Measurements from ENCODE around the gene HBA2. TPM values are rescaled to one million over a fixed set of nuclear protein-coding genes. Genes with fewer than 3 reads are reported as not detected.

Gene HBA2
- polyA plus RNA-seq, 3 donors: 2.8 to 193 (median 158) TPM

DNA sequence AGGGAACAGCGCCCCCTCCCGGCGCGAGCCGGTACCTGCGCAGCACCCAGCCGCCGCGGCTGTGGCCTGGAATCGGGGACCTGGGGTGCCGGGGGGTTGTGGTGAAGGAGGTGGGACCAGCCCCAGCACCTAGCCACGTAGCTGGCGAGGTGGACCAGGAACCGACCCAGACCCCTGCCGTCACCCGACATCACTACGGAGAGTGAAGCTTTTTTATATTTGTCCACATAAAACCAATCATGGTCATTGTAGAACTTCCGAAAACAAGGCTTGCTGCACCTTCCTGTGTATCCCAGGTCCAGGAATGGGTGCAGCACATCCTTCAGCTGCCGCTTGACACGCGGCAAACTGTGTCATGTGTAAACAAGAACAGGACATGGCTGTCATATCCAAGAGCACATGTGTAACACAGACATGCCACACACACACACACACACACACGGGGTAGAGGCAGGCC is 8.9 kb downstream of the HBA2 start:
- peaks cover 9 to 13% of the 10 kb centered on the region in 2 donors for H3K36me3 Mint-ChIP-seq
- no peak for DNase-seq
- Histone ChIP-seq H3K36me3 (replicated peaks in 1 of 2; ENCODE audit: control insufficient read depth in 1 of 2, insufficient read depth in 2 of 2, low read length in 2 of 2) (no peaks in the 10 kb centered on the region), H3K27me3 (ENCODE audit: control insufficient read depth in 2 of 2, insufficient read depth in 2 of 2, low read length in 2 of 2) (peaks cover 29 to 45% of the 10 kb centered on the region in 2 donors), H3K9me3 (replicated peaks in 1 of 2; ENCODE audit: control insufficient read depth in 1 of 2, insufficient read depth in 1 of 2, low read length in 2 of 2) (peaks cover 0 to 4% of the 10 kb centered on the region in 2 donors), H3K4me2 (replicated peaks; ENCODE audit: extremely low read depth, low read length, poor library complexity, severe bottlenecking) (peak overlapping the region; percentile 56), H4K20me1 (ENCODE audit: insufficient read depth, low read length) (no peaks in the 10 kb centered on the region), H3K4me3 (replicated peaks in 1 of 3; ENCODE audit: low read depth in 2 of 3, low read length in 3 of 3) (peak overlapping the region in 1 of 3 experiments; percentile 50), H3K79me2 (ENCODE audit: insufficient read depth, low read length) (no peaks in the 10 kb centered on the region), H3K9ac (ENCODE audit: insufficient read depth, low read length, poor library complexity, severe bottlenecking) (no peak overlapping the region), H3K27ac (ENCODE audit: low read depth in 1 of 2, low read length in 2 of 2) (no peak overlapping the region), H2AFZ (ENCODE audit: insufficient read depth, low read depth, low read length, poor library complexity, severe bottlenecking) (peak overlapping the region; percentile 37), H3K4me1 (ENCODE audit: control insufficient read depth in 1 of 2, insufficient read depth in 2 of 2, low read length in 2 of 2) (peaks cover 8 to 17% of the 10 kb centered on the region in 2 donors)
- peaks cover 0 to 6% (median 3%) of the 10 kb centered on the region in 7 donors for H3K9me3 Mint-ChIP-seq
- TF ChIP-seq, protein P1, sequence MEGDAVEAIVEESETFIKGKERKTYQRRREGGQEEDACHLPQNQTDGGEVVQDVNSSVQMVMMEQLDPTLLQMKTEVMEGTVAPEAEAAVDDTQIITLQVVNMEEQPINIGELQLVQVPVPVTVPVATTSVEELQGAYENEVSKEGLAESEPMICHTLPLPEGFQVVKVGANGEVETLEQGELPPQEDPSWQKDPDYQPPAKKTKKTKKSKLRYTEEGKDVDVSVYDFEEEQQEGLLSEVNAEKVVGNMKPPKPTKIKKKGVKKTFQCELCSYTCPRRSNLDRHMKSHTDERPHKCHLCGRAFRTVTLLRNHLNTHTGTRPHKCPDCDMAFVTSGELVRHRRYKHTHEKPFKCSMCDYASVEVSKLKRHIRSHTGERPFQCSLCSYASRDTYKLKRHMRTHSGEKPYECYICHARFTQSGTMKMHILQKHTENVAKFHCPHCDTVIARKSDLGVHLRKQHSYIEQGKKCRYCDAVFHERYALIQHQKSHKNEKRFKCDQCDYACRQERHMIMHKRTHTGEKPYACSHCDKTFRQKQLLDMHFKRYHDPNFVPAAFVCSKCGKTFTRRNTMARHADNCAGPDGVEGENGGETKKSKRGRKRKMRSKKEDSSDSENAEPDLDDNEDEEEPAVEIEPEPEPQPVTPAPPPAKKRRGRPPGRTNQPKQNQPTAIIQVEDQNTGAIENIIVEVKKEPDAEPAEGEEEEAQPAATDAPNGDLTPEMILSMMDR (IDR thresholded peaks at IDR 0.05): peak; percentile 99
- peak overlapping the region in 1 of 7 donors; percentile 15 for H3K27ac Mint-ChIP-seq
- intact Hi-C loops (cut with micrococcal nuclease): loop anchor here (1.0 kb wide), 1 partner anchor 74 kb away; no protein-coding TSS in a partner anchor
- 48% methylated on average over 2 of the region's 22 CpGs for WGBS (ENCODE audit: insufficient coverage)
- H3K27me3 Mint-ChIP-seq (ENCODE audit: low read depth in 3 of 3): peaks cover 34 to 50% (median 41%) of the 10 kb centered on the region in 3 donors
- peaks cover 6% of the 10 kb centered on the region for H3K4me1 Mint-ChIP-seq
- peak overlapping the region in 1 of 2 donors; percentile 46 for H3K4me3 Mint-ChIP-seq

DNA sequence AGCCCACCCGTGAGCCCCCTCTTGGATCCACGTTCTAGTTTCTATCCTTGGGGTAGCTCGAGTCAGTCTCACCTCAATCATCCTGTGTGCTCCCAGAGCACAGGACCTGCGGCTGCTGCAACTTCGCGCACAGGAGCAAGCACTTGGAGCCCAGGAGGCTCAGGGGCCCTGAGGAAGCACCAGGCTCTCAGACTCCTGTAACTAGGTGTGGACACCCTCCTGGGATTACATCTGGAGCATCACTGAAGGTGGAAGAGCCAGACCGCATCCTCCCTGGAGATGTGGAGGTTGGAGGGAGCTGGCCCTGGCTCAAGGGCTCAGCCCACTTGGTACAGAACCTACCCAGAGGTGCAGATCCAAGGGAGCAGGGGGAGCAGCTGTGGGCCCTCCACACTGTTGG is 10.3 kb downstream of the HBA2 start:
- Mint-ChIP-seq H3K9me3 (peaks cover 0 to 6% (median 2%) of the 10 kb centered on the region in 7 donors), H3K36me3 (peaks cover 15 to 22% of the 10 kb centered on the region in 2 donors), H3K27me3 (ENCODE audit: low read depth in 3 of 3) (peaks cover 24 to 39% (median 31%) of the 10 kb centered on the region in 3 donors), H3K27ac (peak overlapping the region in 1 of 7 donors; percentile 15), H3K4me1 (peaks cover 6% of the 10 kb centered on the region), H3K4me3 (no peak overlapping the region)
- TF ChIP-seq, protein P1 (IDR thresholded peaks at IDR 0.05): no peak
- Histone ChIP-seq H3K36me3 (replicated peaks in 1 of 2; ENCODE audit: control insufficient read depth in 1 of 2, insufficient read depth in 2 of 2, low read length in 2 of 2) (peaks cover 8 to 9% of the 10 kb centered on the region in 2 donors), H3K4me1 (ENCODE audit: control insufficient read depth in 1 of 2, insufficient read depth in 2 of 2, low read length in 2 of 2) (peaks cover 8 to 17% of the 10 kb centered on the region in 2 donors), H3K27ac (ENCODE audit: low read depth in 1 of 2, low read length in 2 of 2) (no peak overlapping the region), H3K9ac (ENCODE audit: insufficient read depth, low read length, poor library complexity, severe bottlenecking) (no peak overlapping the region), H3K4me2 (replicated peaks; ENCODE audit: extremely low read depth, low read length, poor library complexity, severe bottlenecking) (no peak overlapping the region), H3K79me2 (ENCODE audit: insufficient read depth, low read length) (no peaks in the 10 kb centered on the region), H3K9me3 (replicated peaks in 1 of 2; ENCODE audit: control insufficient read depth in 1 of 2, insufficient read depth in 1 of 2, low read length in 2 of 2) (peaks cover 2 to 7% of the 10 kb centered on the region in 2 donors), H2AFZ (ENCODE audit: insufficient read depth, low read depth, low read length, poor library complexity, severe bottlenecking) (no peak overlapping the region), H3K27me3 (ENCODE audit: control insufficient read depth in 2 of 2, insufficient read depth in 2 of 2, low read length in 2 of 2) (peaks cover 21 to 34% of the 10 kb centered on the region in 2 donors), H4K20me1 (ENCODE audit: insufficient read depth, low read length) (no peaks in the 10 kb centered on the region), H3K4me3 (replicated peaks in 1 of 3; ENCODE audit: low read depth in 2 of 3, low read length in 3 of 3) (no peak overlapping the region)
- intact Hi-C loops (cut with micrococcal nuclease): no loop called here
- WGBS (ENCODE audit: insufficient coverage): 73% methylated on average over 3 of the region's 7 CpGs
- no peak for DNase-seq
